ENCODE measurements around the gene KSR1.
A peak's percentile ranks its signal among the peaks of the same experiment; 100 is the strongest.

Gene KSR1

GRCh38 chr17:27453471-27453870 is 2.8 kb upstream of the KSR1 start:
- H3K4me3 ChIP-seq (replicated peaks; ENCODE audit: low read depth, low read length): no peak overlapping the region
- no peak for TF ChIP-seq CTCF (IDR thresholded peaks at IDR 0.05; ENCODE audit: low read depth, low read length, missing control alignments)
- no peak for DNase-seq (ENCODE audit: extremely low read depth, low read depth)

- no peak for TF ChIP-seq CTCF (IDR thresholded peaks at IDR 0.05; ENCODE audit: low read depth, low read length, missing control alignments)
- no peak for DNase-seq (ENCODE audit: extremely low read depth, low read depth)
- no peak overlapping the region for H3K4me3 ChIP-seq (replicated peaks; ENCODE audit: low read depth, low read length)
These were observed 2.2 kb upstream of the KSR1 start for GRCh38 chr17:27454089-27454488.

GRCh38 chr17:27455236-27455913 is 873 bp upstream of the KSR1 start:
- no peak for DNase-seq (ENCODE audit: extremely low read depth, low read depth)
- peak overlapping the region; percentile 66 for H3K4me3 ChIP-seq (replicated peaks; ENCODE audit: low read depth, low read length)
- no peak for TF ChIP-seq CTCF (IDR thresholded peaks at IDR 0.05; ENCODE audit: low read depth, low read length, missing control alignments)

GRCh38 chr17:27456681-27457359 is 572 bp downstream of the KSR1 start:
- DNase-seq (ENCODE audit: extremely low read depth, low read depth): no peak
- TF ChIP-seq CTCF (IDR thresholded peaks at IDR 0.05; ENCODE audit: low read depth, low read length, missing control alignments): no peak
- H3K4me3 ChIP-seq (replicated peaks; ENCODE audit: low read depth, low read length): peak overlapping the region; percentile 66

GRCh38 chr17:27457360-27457715 is 1.1 kb downstream of the KSR1 start:
- peak overlapping the region; percentile 66 for H3K4me3 ChIP-seq (replicated peaks; ENCODE audit: low read depth, low read length)
- no peak for DNase-seq (ENCODE audit: extremely low read depth, low read depth)
- no peak for TF ChIP-seq CTCF (IDR thresholded peaks at IDR 0.05; ENCODE audit: low read depth, low read length, missing control alignments)

- DNase-seq (ENCODE audit: extremely low read depth, low read depth): peak; percentile 38
These were observed 1.7 kb downstream of the KSR1 start for GRCh38 chr17:27457731-27458523.

More at GRCh38 chr17:27457731-27458523, 1.7 kb downstream of the KSR1 start:
- H3K4me3 ChIP-seq (replicated peaks; ENCODE audit: low read depth, low read length): peak overlapping the region; percentile 66
- TF ChIP-seq CTCF (IDR thresholded peaks at IDR 0.05; ENCODE audit: low read depth, low read length, missing control alignments): no peak
